ENCODE data around the gene KCNQ1OT1. TPM values are rescaled to one million over a fixed set of nuclear protein-coding genes. Genes with fewer than 3 reads are reported as not detected.

Gene KCNQ1OT1
- total RNA-seq, 1 experiment from 2014 or later: 1.3 TPM

- H3K27ac Mint-ChIP-seq (ENCODE audit: unreplicated experiment): no peak overlapping the region
- no peak overlapping the region for H3K4me3 Mint-ChIP-seq (ENCODE audit: low read depth, unreplicated experiment)
- no peak for DNase-seq
- no peak for TF ChIP-seq CTCF (IDR thresholded peaks at IDR 0.05; ENCODE audit: unreplicated experiment)
- CTCF ChIA-PET: no interaction called here
- no peaks in the 10 kb centered on the region for H3K27me3 Mint-ChIP-seq (ENCODE audit: unreplicated experiment)
- H3K4me1 Mint-ChIP-seq (ENCODE audit: low read depth, unreplicated experiment): no peaks in the 10 kb centered on the region
- intact Hi-C loops (cut with micrococcal nuclease; ENCODE audit: unreplicated experiment): no loop called here
- no TSS peak for BruUV-seq (replicated peaks)
- no peaks in the 10 kb centered on the region for H3K36me3 Mint-ChIP-seq (ENCODE audit: insufficient read depth, unreplicated experiment)
- peaks cover 7% of the 10 kb centered on the region for H3K9me3 Mint-ChIP-seq (ENCODE audit: low read depth, unreplicated experiment)
Observed at GRCh38 chr11:2665526-2666400, 34.0 kb downstream of the KCNQ1OT1 start.

- BruUV-seq (replicated peaks): no TSS peak
- Mint-ChIP-seq H3K4me1 (ENCODE audit: low read depth, unreplicated experiment) (no peaks in the 10 kb centered on the region), H3K27me3 (ENCODE audit: unreplicated experiment) (no peaks in the 10 kb centered on the region), H3K27ac (ENCODE audit: unreplicated experiment) (no peak overlapping the region), H3K9me3 (ENCODE audit: low read depth, unreplicated experiment) (peaks cover 7% of the 10 kb centered on the region), H3K36me3 (ENCODE audit: insufficient read depth, unreplicated experiment) (no peaks in the 10 kb centered on the region), H3K4me3 (ENCODE audit: low read depth, unreplicated experiment) (no peak overlapping the region)
- no peak for TF ChIP-seq CTCF (IDR thresholded peaks at IDR 0.05; ENCODE audit: unreplicated experiment)
- DNase-seq: no peak
- intact Hi-C loops (cut with micrococcal nuclease; ENCODE audit: unreplicated experiment): no loop called here
- CTCF ChIA-PET: no interaction called here
Observed at GRCh38 chr11:2664791-2665525, 34.8 kb downstream of the KCNQ1OT1 start.

- TF ChIP-seq CTCF (IDR thresholded peaks at IDR 0.05; ENCODE audit: unreplicated experiment): no peak
- Mint-ChIP-seq H3K4me3 (ENCODE audit: low read depth, unreplicated experiment) (no peak overlapping the region), H3K9me3 (ENCODE audit: low read depth, unreplicated experiment) (peaks cover 7% of the 10 kb centered on the region), H3K27ac (ENCODE audit: unreplicated experiment) (no peak overlapping the region), H3K36me3 (ENCODE audit: insufficient read depth, unreplicated experiment) (no peaks in the 10 kb centered on the region), H3K4me1 (ENCODE audit: low read depth, unreplicated experiment) (no peaks in the 10 kb centered on the region), H3K27me3 (ENCODE audit: unreplicated experiment) (no peaks in the 10 kb centered on the region)
- CTCF ChIA-PET: no interaction called here
- intact Hi-C loops (cut with micrococcal nuclease; ENCODE audit: unreplicated experiment): no loop called here
- no TSS peak for BruUV-seq (replicated peaks)
- DNase-seq: no peak
Observed at GRCh38 chr11:2664376-2664775, 35.4 kb downstream of the KCNQ1OT1 start.

GRCh38 chr11:2663915-2664314, 35.9 kb downstream of the KCNQ1OT1 start:
- Mint-ChIP-seq H3K4me1 (ENCODE audit: low read depth, unreplicated experiment) (no peaks in the 10 kb centered on the region), H3K36me3 (ENCODE audit: insufficient read depth, unreplicated experiment) (no peaks in the 10 kb centered on the region), H3K4me3 (ENCODE audit: low read depth, unreplicated experiment) (no peak overlapping the region), H3K27ac (ENCODE audit: unreplicated experiment) (no peak overlapping the region), H3K27me3 (ENCODE audit: unreplicated experiment) (no peaks in the 10 kb centered on the region), H3K9me3 (ENCODE audit: low read depth, unreplicated experiment) (peaks cover 7% of the 10 kb centered on the region)
- no peak for TF ChIP-seq CTCF (IDR thresholded peaks at IDR 0.05; ENCODE audit: unreplicated experiment)
- BruUV-seq (replicated peaks): no TSS peak
- intact Hi-C loops (cut with micrococcal nuclease; ENCODE audit: unreplicated experiment): no loop called here
- DNase-seq: no peak
- CTCF ChIA-PET: no interaction called here

Data from Calu3 (cell line).